MCF 10A (cell line): ENCODE data around the gene TNFAIP2. TPM values are rescaled to one million over a fixed set of nuclear protein-coding genes. Genes with fewer than 3 reads are reported as not detected.

Source experiments
- BruUV-seq: library from RNA; stranded (reverse); fragments of 400-500 nt; replicated peaks from 2 replicates; lab custom pipeline; 2021; lab: Mats Ljungman, UMichigan
- CTCF ChIA-PET: fragments of 300-600 bp; sonication (Branson Sonifier 250); formaldehyde crosslinking; extraction: SDS; loops from one replicate; lab custom pipeline; 2021; ENCODE audit warnings: antibody characterized with exemption, inconsistent platforms; lab: Yijun Ruan, JAX
- POLR2A ChIA-PET: fragments of 300-600, 350-650 bp; sonication (Branson Sonifier 250); formaldehyde crosslinking; extraction: SDS; loops from one replicate; lab custom pipeline; 2020; ENCODE audit warnings: antibody characterized with exemption, inconsistent platforms; lab: Yijun Ruan, JAX
- DNase-seq: peaks from one replicate; pipeline ENCODE4 v3.0.0-alpha.2; 2018; ENCODE audit not compliant: unreplicated experiment
- H3K27ac Mint-ChIP-seq: one replicate; pipeline ENCODE4 v1.8.0; 2022; ENCODE audit warnings: mild to moderate bottlenecking, low read depth, mixed read lengths; ENCODE audit not compliant: unreplicated experiment
- H3K27me3 Mint-ChIP-seq: one replicate; pipeline ENCODE4 v1.8.0; 2022; ENCODE audit warnings: mixed read lengths; ENCODE audit not compliant: insufficient read depth, unreplicated experiment
- H3K36me3 Mint-ChIP-seq: one replicate; pipeline ENCODE4 v1.8.0; 2022; ENCODE audit warnings: mild to moderate bottlenecking, moderate library complexity, mixed read lengths; ENCODE audit not compliant: insufficient read depth, unreplicated experiment
- H3K4me1 Mint-ChIP-seq: one replicate; pipeline ENCODE4 v1.8.0; 2022; ENCODE audit warnings: mixed read lengths; ENCODE audit not compliant: insufficient read depth, unreplicated experiment
- H3K4me3 Mint-ChIP-seq: one replicate; pipeline ENCODE4 v1.8.0; 2022; ENCODE audit warnings: mild to moderate bottlenecking, moderate library complexity, mixed read lengths; ENCODE audit not compliant: unreplicated experiment
- H3K9me3 Mint-ChIP-seq: one replicate; pipeline ENCODE4 v1.8.0; 2022; ENCODE audit warnings: mixed read lengths; ENCODE audit not compliant: unreplicated experiment
- intact Hi-C: fragments of 100-400 bp; cut with micrococcal nuclease; formaldehyde crosslinking; loops from 2 replicates; pipeline ENCODE4 v1.14.1; 2022
- total RNA-seq: library from RNA; stranded (reverse); gene quantifications from 2 replicates; pipeline ENCODE4 v1.2.3, GENCODE V29; 2022
- TF ChIP-seq, protein P1 (sequence below): fragments of 200-600 bp; IDR thresholded peaks from one replicate; pipeline ENCODE4 v1.8.0; 2022; ENCODE audit warnings: antibody characterized with exemption, mild to moderate bottlenecking; ENCODE audit not compliant: unreplicated experiment

Gene TNFAIP2
- total RNA-seq, 1 experiment from 2014 or later = 19.1 TPM

DNA sequence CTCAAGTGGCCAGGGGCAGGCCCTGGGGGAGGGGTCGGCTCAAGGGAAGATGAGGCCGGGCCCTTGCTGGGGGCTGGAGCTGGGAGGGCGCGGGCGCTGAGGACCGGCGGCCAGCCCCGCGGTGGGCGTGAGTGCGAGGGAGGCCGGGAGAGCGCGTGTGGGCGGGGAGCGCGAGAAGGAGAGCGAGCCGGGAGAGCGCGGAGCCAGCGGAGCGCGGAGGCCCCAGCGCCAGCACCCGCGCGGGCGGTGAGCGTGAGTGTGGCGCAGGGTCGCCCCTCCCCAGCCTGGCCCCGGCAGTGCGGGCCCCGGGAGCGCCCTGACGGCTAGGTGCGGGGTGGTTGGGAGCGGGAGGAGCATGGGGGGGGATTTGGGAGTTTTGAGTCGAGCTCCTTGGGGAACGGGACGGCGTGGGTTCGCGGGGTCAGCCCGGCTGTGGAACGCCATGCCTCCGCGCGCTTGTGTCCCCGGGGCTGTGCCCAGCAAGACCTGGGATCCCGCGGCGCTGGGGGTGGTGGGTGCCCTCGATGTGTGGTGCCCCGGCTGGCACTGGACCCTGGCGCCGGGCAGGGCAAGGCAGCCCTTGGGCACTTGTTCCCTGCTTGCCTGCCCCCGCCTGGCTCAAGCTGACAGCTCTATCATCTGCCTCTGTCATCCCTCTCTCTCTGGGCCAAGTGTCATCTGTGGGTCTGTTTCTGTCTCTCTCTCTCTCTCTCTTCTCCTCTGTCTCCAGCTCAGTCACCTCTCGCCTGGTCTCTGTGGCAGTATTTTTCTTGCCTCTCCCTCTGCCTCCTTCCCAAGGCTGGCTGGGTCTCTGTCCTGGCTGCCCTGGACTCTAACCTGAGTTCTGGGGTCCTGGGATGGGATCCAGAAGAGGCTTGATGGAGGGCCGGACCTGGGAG is 39.0 kb upstream of the TNFAIP2 start, which contains the start of gene LBHD2:
Gene LBHD2, plus strand, starts transcription at position 190 of the 899 bp plus-strand sequence. CDS start 1,803 bp downstream, outside the sequence.
- H3K4me1 Mint-ChIP-seq = no peaks in the 10 kb centered on the region
- H3K4me3 Mint-ChIP-seq = no peak within 1 kb of the TSS
- no peaks in the 10 kb centered on the region for H3K36me3 Mint-ChIP-seq
- no peak within 1 kb of the TSS for H3K27ac Mint-ChIP-seq
- TF ChIP-seq, protein P1, sequence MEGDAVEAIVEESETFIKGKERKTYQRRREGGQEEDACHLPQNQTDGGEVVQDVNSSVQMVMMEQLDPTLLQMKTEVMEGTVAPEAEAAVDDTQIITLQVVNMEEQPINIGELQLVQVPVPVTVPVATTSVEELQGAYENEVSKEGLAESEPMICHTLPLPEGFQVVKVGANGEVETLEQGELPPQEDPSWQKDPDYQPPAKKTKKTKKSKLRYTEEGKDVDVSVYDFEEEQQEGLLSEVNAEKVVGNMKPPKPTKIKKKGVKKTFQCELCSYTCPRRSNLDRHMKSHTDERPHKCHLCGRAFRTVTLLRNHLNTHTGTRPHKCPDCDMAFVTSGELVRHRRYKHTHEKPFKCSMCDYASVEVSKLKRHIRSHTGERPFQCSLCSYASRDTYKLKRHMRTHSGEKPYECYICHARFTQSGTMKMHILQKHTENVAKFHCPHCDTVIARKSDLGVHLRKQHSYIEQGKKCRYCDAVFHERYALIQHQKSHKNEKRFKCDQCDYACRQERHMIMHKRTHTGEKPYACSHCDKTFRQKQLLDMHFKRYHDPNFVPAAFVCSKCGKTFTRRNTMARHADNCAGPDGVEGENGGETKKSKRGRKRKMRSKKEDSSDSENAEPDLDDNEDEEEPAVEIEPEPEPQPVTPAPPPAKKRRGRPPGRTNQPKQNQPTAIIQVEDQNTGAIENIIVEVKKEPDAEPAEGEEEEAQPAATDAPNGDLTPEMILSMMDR = no peak
- no TSS peak for BruUV-seq
- ChIA-PET POLR2A (no interaction called here), CTCF (interaction anchor here (0.7 kb wide), 1 partner anchor 20 kb away, joined by 3 read pairs; no protein-coding TSS in a partner anchor)
- H3K27me3 Mint-ChIP-seq = no peaks in the 10 kb centered on the region
- intact Hi-C loops = no loop called here
- no peaks in the 10 kb centered on the region for H3K9me3 Mint-ChIP-seq
- no peak for DNase-seq

DNA sequence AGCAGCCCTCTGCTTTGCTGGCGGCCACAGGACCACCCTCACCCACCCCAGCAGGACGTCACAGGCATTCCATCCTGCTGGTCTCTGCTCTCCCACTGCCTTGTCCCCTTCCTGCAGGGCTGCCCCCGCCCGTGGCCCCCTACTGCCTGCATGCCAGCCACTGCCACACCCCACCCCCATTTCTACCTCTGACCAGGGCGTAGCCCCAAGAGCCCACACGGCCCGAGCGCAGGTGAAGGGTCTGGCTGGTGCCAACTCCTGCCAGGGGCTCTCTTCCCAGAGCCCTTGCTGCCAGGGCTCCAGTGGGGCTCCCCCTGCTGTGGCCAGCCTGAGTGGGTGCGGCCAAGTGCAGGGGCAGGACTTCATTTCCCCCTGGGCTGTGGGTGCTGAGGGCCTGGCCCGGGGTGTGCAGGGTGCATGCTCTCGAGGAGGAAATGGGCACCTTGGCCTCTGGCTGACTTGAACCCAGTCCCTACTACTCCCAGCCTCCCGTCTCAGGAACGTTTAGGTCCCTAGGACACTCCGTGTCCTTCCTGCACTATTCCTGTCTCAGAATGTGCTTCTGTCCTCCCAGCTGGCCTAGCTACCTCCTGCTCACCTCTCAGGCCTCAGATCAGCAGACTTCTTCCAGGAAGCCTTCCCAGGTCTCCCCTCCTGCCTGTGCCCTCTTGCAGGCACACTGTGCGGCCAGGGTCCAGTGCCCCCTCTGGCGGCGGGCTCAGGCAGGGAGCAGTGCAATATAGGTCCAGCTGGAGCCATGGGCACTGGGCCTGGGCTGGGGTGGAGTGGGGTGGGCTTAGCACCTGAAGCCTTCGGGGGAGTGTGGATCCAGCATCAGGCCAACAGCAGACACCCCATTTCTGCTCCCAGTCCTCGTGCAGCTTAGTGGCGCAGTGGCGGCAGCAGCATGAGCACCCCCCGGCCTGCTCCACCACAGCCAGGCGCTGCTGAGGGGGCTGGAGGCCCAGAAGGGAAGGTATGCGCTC is 37.9 kb upstream of the TNFAIP2 start:
- DNase-seq = no peak
- H3K4me1 Mint-ChIP-seq = no peaks in the 10 kb centered on the region
- intact Hi-C loops = no loop called here
- H3K4me3 Mint-ChIP-seq = no peak overlapping the region
- H3K9me3 Mint-ChIP-seq = no peaks in the 10 kb centered on the region
- TF ChIP-seq, protein P1 = no peak
- H3K27me3 Mint-ChIP-seq = no peaks in the 10 kb centered on the region
- ChIA-PET POLR2A (no interaction called here), CTCF (interaction anchor here (0.6 to 0.7 kb wide), 2 partner anchors 9 to 19 kb away, joined by 3 read pairs; no protein-coding TSS in a partner anchor)
- no TSS peak for BruUV-seq
- H3K36me3 Mint-ChIP-seq = no peaks in the 10 kb centered on the region
- no peak overlapping the region for H3K27ac Mint-ChIP-seq

DNA sequence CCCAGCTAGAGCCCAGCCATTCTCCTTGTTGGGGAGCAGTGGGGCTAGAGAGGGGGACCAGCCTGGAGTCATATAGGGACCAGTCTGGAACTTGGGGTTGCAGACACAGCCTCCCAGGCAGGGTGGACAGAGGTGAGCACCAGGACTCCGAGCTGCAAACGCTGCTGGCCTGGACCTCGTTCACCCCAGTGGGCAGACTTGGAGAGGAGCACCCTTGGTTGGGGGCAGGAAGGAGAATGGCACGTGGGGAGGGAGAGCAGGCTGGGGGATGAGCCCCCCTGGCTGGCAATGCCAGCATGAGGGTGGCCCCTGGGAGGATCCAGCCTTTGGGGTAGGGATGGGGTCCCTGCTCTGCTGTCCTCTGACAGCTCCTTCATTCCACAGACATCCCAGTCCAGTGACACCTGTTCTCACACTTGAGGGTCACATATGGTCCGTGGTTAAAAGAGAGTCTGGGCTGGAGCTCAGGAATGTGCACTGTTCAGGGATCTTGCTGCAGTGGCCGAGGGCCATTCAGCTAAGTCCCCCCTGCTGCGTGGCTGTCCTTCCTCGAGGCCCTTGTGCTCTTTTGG is 36.4 kb upstream of the TNFAIP2 start:
- DNase-seq = no peak
- TF ChIP-seq, protein P1 = no peak
- Mint-ChIP-seq H3K27ac (no peak overlapping the region), H3K9me3 (no peaks in the 10 kb centered on the region), H3K4me3 (no peak overlapping the region), H3K4me1 (no peaks in the 10 kb centered on the region), H3K36me3 (no peaks in the 10 kb centered on the region), H3K27me3 (no peaks in the 10 kb centered on the region)
- POLR2A ChIA-PET = interaction anchor here (0.6 to 0.7 kb wide), 2 partner anchors 90 to 213 kb away, joined by 3 read pairs; no protein-coding TSS in a partner anchor
- CTCF ChIA-PET = interaction anchor here (0.7 to 1.8 kb wide), 3 partner anchors 18 to 303 kb away, joined by 3 to 9 read pairs (median 5); no protein-coding TSS in a partner anchor
- no TSS peak for BruUV-seq
- intact Hi-C loops = no loop called here
